HEK293 (cell line): ENCODE measurements around the gene ST8SIA5.

ENCODE experiments used
- GLIS2 ChIP-seq: fragments of 450-650 bp; formaldehyde crosslinking; IDR thresholded peaks from 2 replicates; pipeline ENCODE4 v1.5.1; 2016; ENCODE audit warnings: missing biosample characterization, missing genetic modification characterization
- ZNF629 ChIP-seq: fragments of 450-650 bp; formaldehyde crosslinking; IDR thresholded peaks from 2 replicates; pipeline ENCODE4 v1.5.1; 2017; ENCODE audit warnings: missing biosample characterization, missing genetic modification characterization
- TF ChIP-seq, protein P1 (sequence below): fragments of 450-650 bp; formaldehyde crosslinking; IDR thresholded peaks from 2 replicates; pipeline ENCODE4 v1.5.1; 2016; ENCODE audit warnings: missing biosample characterization, missing genetic modification characterization
- TF ChIP-seq, protein P2 (sequence below): fragments of 450-650 bp; formaldehyde crosslinking; IDR thresholded peaks from 2 replicates; pipeline ENCODE4 v1.5.1; 2016; ENCODE audit warnings: missing biosample characterization, missing genetic modification characterization, borderline replicate concordance
- TF ChIP-seq, protein P3 (sequence below): sonication (generic); formaldehyde crosslinking; IDR thresholded peaks from 2 replicates; pipeline ENCODE4 v1.8.1; 2022; ENCODE audit warnings: mild to moderate bottlenecking, moderate library complexity, missing genetic modification reagents

DNA sequence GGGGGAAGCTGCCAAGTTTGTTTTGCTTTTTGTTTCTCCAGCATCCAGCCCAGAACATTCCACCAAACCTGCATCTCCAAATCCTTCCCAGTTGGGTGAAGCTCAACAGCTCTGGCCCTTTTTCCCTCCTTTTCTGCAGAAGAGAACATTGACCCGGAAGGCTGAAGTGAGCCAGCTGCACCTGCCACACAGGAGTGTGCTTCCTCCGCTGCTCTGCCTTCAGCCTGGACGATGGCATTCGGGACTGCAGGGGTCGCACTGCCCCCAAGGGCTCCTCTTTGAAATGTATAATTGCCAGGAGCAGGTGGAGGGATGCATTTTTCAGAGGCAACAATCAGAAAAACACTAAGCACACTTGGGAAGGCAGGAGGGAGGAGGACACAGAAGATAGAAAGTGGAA, 41.8 kb downstream of the ST8SIA5 start:
- TF ChIP-seq, protein P1, sequence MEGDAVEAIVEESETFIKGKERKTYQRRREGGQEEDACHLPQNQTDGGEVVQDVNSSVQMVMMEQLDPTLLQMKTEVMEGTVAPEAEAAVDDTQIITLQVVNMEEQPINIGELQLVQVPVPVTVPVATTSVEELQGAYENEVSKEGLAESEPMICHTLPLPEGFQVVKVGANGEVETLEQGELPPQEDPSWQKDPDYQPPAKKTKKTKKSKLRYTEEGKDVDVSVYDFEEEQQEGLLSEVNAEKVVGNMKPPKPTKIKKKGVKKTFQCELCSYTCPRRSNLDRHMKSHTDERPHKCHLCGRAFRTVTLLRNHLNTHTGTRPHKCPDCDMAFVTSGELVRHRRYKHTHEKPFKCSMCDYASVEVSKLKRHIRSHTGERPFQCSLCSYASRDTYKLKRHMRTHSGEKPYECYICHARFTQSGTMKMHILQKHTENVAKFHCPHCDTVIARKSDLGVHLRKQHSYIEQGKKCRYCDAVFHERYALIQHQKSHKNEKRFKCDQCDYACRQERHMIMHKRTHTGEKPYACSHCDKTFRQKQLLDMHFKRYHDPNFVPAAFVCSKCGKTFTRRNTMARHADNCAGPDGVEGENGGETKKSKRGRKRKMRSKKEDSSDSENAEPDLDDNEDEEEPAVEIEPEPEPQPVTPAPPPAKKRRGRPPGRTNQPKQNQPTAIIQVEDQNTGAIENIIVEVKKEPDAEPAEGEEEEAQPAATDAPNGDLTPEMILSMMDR (tag by site-specific recombination) = no peak
- TF ChIP-seq, protein P2, sequence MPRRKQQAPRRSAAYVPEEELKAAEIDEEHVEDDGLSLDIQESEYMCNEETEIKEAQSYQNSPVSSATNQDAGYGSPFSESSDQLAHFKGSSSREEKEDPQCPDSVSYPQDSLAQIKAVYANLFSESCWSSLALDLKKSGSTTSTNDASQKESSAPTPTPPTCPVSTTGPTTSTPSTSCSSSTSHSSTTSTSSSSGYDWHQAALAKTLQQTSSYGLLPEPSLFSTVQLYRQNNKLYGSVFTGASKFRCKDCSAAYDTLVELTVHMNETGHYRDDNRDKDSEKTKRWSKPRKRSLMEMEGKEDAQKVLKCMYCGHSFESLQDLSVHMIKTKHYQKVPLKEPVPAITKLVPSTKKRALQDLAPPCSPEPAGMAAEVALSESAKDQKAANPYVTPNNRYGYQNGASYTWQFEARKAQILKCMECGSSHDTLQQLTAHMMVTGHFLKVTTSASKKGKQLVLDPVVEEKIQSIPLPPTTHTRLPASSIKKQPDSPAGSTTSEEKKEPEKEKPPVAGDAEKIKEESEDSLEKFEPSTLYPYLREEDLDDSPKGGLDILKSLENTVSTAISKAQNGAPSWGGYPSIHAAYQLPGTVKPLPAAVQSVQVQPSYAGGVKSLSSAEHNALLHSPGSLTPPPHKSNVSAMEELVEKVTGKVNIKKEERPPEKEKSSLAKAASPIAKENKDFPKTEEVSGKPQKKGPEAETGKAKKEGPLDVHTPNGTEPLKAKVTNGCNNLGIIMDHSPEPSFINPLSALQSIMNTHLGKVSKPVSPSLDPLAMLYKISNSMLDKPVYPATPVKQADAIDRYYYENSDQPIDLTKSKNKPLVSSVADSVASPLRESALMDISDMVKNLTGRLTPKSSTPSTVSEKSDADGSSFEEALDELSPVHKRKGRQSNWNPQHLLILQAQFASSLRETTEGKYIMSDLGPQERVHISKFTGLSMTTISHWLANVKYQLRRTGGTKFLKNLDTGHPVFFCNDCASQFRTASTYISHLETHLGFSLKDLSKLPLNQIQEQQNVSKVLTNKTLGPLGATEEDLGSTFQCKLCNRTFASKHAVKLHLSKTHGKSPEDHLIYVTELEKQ = no peak
- TF ChIP-seq GLIS2 (tag by site-specific recombination) (no peak), ZNF629 (no peak)
- TF ChIP-seq, protein P3, sequence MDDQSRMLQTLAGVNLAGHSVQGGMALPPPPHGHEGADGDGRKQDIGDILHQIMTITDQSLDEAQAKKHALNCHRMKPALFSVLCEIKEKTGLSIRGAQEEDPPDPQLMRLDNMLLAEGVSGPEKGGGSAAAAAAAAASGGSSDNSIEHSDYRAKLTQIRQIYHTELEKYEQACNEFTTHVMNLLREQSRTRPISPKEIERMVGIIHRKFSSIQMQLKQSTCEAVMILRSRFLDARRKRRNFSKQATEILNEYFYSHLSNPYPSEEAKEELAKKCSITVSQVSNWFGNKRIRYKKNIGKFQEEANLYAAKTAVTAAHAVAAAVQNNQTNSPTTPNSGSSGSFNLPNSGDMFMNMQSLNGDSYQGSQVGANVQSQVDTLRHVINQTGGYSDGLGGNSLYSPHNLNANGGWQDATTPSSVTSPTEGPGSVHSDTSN (CRISPR knock-in tag) = no peak
